ENCODE measurements around the gene HIVEP3.

HIVEP3 gene

GRCh38 chr1:41852091-41852490, 66.6 kb downstream of the HIVEP3 start:
- DNase-seq (ENCODE audit: low read depth): no peak
- TF ChIP-seq POLR2A (IDR thresholded peaks at IDR 0.05; ENCODE audit: extremely low read depth, insufficient read length): no peak
- H3K4me3 ChIP-seq (ENCODE audit: low read depth, low read length): no peak overlapping the region

DNA sequence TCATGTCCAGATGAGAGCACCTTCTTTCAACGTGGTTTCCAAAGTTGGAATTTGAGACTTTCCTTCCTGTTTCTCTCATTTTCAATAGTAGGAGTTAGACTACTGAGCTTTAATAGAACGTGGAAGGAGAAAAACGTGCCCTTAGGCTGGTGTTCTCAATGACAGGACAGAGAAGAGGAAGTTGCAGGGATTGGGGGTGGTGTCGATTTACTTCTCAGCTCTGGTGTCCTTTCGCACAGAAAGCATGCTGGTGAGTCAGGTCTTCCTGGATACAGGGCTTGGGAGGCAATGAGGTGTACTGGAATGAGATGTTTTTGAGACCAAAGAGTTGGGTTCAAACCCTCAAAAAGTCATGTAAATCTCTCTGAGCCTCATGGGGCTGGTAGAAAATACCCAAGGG, 67.1 kb downstream of the HIVEP3 start:
- peak; percentile 72 for DNase-seq (ENCODE audit: low read depth)
- TF ChIP-seq POLR2A (IDR thresholded peaks at IDR 0.05; ENCODE audit: extremely low read depth, insufficient read length) (no peak), MAX (IDR thresholded peaks at IDR 0.05; ENCODE audit: low read depth, low read length) (peak; percentile 80), MYC (IDR thresholded peaks at IDR 0.05; ENCODE audit: low read depth, low read length) (peak; percentile 63; the same call in 1 of the 2 replicates)
- TF ChIP-seq, protein P1, sequence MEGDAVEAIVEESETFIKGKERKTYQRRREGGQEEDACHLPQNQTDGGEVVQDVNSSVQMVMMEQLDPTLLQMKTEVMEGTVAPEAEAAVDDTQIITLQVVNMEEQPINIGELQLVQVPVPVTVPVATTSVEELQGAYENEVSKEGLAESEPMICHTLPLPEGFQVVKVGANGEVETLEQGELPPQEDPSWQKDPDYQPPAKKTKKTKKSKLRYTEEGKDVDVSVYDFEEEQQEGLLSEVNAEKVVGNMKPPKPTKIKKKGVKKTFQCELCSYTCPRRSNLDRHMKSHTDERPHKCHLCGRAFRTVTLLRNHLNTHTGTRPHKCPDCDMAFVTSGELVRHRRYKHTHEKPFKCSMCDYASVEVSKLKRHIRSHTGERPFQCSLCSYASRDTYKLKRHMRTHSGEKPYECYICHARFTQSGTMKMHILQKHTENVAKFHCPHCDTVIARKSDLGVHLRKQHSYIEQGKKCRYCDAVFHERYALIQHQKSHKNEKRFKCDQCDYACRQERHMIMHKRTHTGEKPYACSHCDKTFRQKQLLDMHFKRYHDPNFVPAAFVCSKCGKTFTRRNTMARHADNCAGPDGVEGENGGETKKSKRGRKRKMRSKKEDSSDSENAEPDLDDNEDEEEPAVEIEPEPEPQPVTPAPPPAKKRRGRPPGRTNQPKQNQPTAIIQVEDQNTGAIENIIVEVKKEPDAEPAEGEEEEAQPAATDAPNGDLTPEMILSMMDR (IDR thresholded peaks at IDR 0.05; ENCODE audit: low read depth, low read length): no peak
- H3K4me3 ChIP-seq (ENCODE audit: low read depth, low read length): no peak overlapping the region

DNA sequence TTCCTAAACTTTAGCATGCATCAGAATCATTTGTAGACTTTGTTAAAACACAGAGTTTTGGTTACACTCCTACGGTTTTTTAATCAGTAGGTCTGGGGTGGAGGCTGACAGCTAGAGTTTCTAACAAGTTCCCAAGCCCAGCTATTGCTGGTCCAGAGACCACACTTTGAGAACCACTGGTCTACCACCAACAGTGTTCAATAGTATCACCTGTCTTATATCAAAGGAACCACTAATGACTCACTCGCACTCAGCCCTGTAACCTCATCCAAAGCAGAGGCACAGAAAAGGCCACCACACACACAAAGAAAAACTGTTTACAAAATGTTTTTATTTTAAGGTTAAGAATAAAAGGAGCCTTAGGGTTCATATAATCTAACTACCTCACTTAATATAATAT, 68.7 kb downstream of the HIVEP3 start:
- no peak overlapping the region for H3K4me3 ChIP-seq (ENCODE audit: low read depth, low read length)
- no peak for DNase-seq (ENCODE audit: low read depth)
- TF ChIP-seq MYC (IDR thresholded peaks at IDR 0.05; ENCODE audit: low read depth, low read length) (no peak), POLR2A (IDR thresholded peaks at IDR 0.05; ENCODE audit: extremely low read depth, insufficient read length) (no peak), MAX (IDR thresholded peaks at IDR 0.05; ENCODE audit: low read depth, low read length) (no peak)
- TF ChIP-seq, protein P1 (IDR thresholded peaks at IDR 0.05; ENCODE audit: low read depth, low read length): no peak

- H3K4me3 ChIP-seq (ENCODE audit: low read depth, low read length): no peak overlapping the region
- DNase-seq (ENCODE audit: low read depth): no peak
- no peak for TF ChIP-seq MAX (IDR thresholded peaks at IDR 0.05; ENCODE audit: low read depth, low read length)
These were observed 69.4 kb downstream of the HIVEP3 start for GRCh38 chr1:41849211-41849759.

DNA sequence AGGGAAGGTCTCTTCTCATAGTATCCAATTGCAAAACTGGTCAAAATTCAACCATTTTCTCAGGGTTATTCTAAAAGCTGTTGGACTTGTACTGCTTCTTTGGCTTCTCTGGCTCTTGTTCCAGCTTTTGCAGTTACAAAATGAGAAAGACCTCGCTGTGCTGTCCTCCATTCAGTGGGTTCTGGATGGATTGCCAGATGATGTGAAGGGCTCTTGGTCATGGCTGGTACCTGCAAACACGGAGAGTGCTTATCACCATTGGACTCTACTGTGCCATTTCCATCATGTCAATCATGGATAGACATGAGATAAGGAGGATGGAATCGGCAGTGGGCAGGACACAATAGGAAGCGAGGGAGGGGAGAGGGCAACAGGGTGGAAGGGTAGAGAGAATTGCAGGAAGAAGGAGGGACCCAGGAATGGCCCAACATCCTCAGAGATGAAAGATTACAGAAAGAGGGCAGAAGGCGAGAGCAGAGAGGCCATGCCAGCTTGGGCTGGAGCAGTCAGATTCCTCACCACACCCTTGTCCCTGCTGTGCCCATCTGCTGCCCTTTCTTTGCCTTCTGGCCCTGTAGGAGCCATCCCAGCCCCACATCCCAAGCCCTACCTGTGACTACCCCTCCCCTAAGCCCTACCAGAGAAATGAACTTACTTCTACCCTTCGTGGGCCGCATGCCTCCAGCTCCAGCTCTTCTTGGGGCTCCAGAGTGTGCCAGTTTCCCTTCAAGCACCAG, 70.3 kb downstream of the HIVEP3 start:
- DNase-seq (ENCODE audit: low read depth): no peak
- no peak for TF ChIP-seq MAX (IDR thresholded peaks at IDR 0.05; ENCODE audit: low read depth, low read length)
- TF ChIP-seq MYC (IDR thresholded peaks at IDR 0.05; ENCODE audit: low read depth, low read length): no peak
- TF ChIP-seq POLR2A (IDR thresholded peaks at IDR 0.05; ENCODE audit: extremely low read depth, insufficient read length): no peak
- TF ChIP-seq, protein P1 (IDR thresholded peaks at IDR 0.05; ENCODE audit: low read depth, low read length): no peak
- H3K4me3 ChIP-seq (ENCODE audit: low read depth, low read length): no peak overlapping the region

- no peak for DNase-seq (ENCODE audit: low read depth)
- no peak overlapping the region for H3K4me3 ChIP-seq (ENCODE audit: low read depth, low read length)
- TF ChIP-seq POLR2A (IDR thresholded peaks at IDR 0.05; ENCODE audit: extremely low read depth, insufficient read length) (no peak), MYC (IDR thresholded peaks at IDR 0.05; ENCODE audit: low read depth, low read length) (no peak), MAX (IDR thresholded peaks at IDR 0.05; ENCODE audit: low read depth, low read length) (no peak)
- TF ChIP-seq, protein P1 (IDR thresholded peaks at IDR 0.05; ENCODE audit: low read depth, low read length): no peak
These were observed 71.0 kb downstream of the HIVEP3 start for GRCh38 chr1:41847733-41848132.
